ENCODE results near the gene SLC5A10. TPM values are rescaled to one million over a fixed set of nuclear protein-coding genes. Genes with fewer than 3 reads are reported as not detected.

The SLC5A10 gene
- total RNA-seq, 6 experiments from 2014 or later = 0.07 to 0.14 TPM; not detected in 4

Small RNA genes within 50 kb of the gene (small RNA-seq; reads per million reads assigned to genes)
- 0 reads per million in 2 experiments for gene AC090286.3
- 0 reads per million in 2 experiments for gene RF00324

Other genes with a start within 250 kb of the SLC5A10 start
- gene FBXW10, start 208.1 kb upstream of the SLC5A10 start, total RNA-seq = 1 to 10 TPM in 1 of 6 experiments, under 1 TPM in 4, not detected in 1; 0.12 to 1.0 (median 0.31) TPM
- gene TVP23B, start 171.0 kb upstream of the SLC5A10 start, total RNA-seq = 10 to 100 TPM; 19.5 to 26.5 (median 22.4) TPM
- 10 to 100 TPM; 15.8 to 19.7 (median 16.6) TPM for gene PRPSAP2, start 94.0 kb upstream of the SLC5A10 start, total RNA-seq
- 10 to 100 TPM; 10.1 to 41.7 (median 21.5) TPM for gene FAM83G, start 52.6 kb downstream of the SLC5A10 start, total RNA-seq
- gene GRAP, start 94.8 kb downstream of the SLC5A10 start, total RNA-seq = 1 to 10 TPM; 2.6 to 6.1 (median 4.2) TPM
- 1 to 10 TPM in 4 of 6 experiments, under 1 TPM in 2; 0.68 to 9.2 (median 2.2) TPM for gene GRAPL, start 175.4 kb downstream of the SLC5A10 start, total RNA-seq